Camera-type eye (tissue), 1 donor: ENCODE data around the gene SSH2. TPM values are rescaled to one million over a fixed set of nuclear protein-coding genes. Genes with fewer than 3 reads are reported as not detected.

Experiments
- total RNA-seq: library from RNA; depleted of rRNA; stranded (reverse); fragments of >200 nt; gene quantifications from one replicate; pipeline ENCODE4 v1.2.3, GENCODE V29; 2014

SSH2 gene
- 25.0 TPM for total RNA-seq

GRCh38 chr17:29929533-29930408, at the start of gene SSH2:
Gene SSH2 (minus strand): TSS chr17:29930228. CDS start chr17:29930000, 228 bp downstream.

GRCh38 chr17:29941334-29941733, 11.3 kb upstream of the SSH2 start, which contains the start of gene EFCAB5:
Gene EFCAB5 (plus strand): TSS chr17:29941634. CDS start chr17:29941797, 163 bp downstream.

GRCh38 chr17:29622337-29623282, 307.4 kb downstream of the SSH2 start, which contains the start of gene CORO6:
Gene CORO6 (minus strand): TSS chr17:29622912. CDS start chr17:29621421, 1,491 bp downstream.

GRCh38 chr17:29592850-29593551, 337.0 kb downstream of the SSH2 start, which contains the start of gene ANKRD13B:
Gene ANKRD13B (plus strand): TSS chr17:29593132. CDS start chr17:29593622, 490 bp downstream.

GRCh38 chr17:29589524-29590410, 340.3 kb downstream of the SSH2 start, which contains the start of gene GIT1:
Gene GIT1 (minus strand): TSS chr17:29589648. CDS start chr17:29589378, 270 bp downstream.

Other genes starting within 250 kb of the SSH2 start
- gene EFCAB5, start 11.4 kb upstream of the SSH2 start, total RNA-seq: 1.3 TPM
- 24.2 TPM for gene NSRP1, start 186.6 kb upstream of the SSH2 start, total RNA-seq